DOHH2 (cell line): ENCODE results near the gene EGF.
"Not testable (repeated sequence)": the region's sequence is repeated elsewhere in the genome, so short reads cannot be mapped to it uniquely, and the experiment has no call there.

Experiments used
- CTCF ChIP-seq: fragments of 200-600 bp; sonication (generic); IDR thresholded peaks from one replicate; pipeline ENCODE4 v1.5.1; 2014; ENCODE audit warnings: antibody characterized with exemption, mild to moderate bottlenecking, low read depth, low read length; ENCODE audit not compliant: poor library complexity, severe bottlenecking
- EZH2phosphoT487 ChIP-seq: fragments of 200-600 bp; sonication (generic); IDR thresholded peaks from 2 replicates; pipeline ENCODE4 v1.6.1; 2017; ENCODE audit warnings: borderline replicate concordance, mild to moderate bottlenecking, antibody characterized with exemption, low read length, moderate library complexity, mixed read lengths

GRCh38 chr4:109875553-109875952 lies 37.1 kb upstream of the EGF start:
- peak; percentile 35 for TF ChIP-seq CTCF
- not testable (repeated sequence) for TF ChIP-seq EZH2phosphoT487
